Measurements from ENCODE around the gene ARHGAP6. TPM values are rescaled to one million over a fixed set of nuclear protein-coding genes. Genes with fewer than 3 reads are reported as not detected.

Gene ARHGAP6
- polyA plus RNA-seq, 3 donors = 0.31 to 1.1 (median 0.40) TPM

GRCh38 chrX:11416600-11416999 lies 249.1 kb downstream of the ARHGAP6 start:
- Histone ChIP-seq H2AFZ (ENCODE audit: insufficient read depth, low read depth, low read length, poor library complexity, severe bottlenecking) (no peak overlapping the region), H3K4me2 (replicated peaks; ENCODE audit: extremely low read depth, low read length, poor library complexity, severe bottlenecking) (no peak overlapping the region), H4K20me1 (ENCODE audit: insufficient read depth, low read length) (no peaks in the 10 kb centered on the region), H3K27me3 (ENCODE audit: control insufficient read depth in 2 of 2, insufficient read depth in 2 of 2, low read length in 2 of 2) (peaks cover 0 to 2% of the 10 kb centered on the region in 2 donors), H3K4me3 (replicated peaks in 1 of 3; ENCODE audit: low read depth in 2 of 3, low read length in 3 of 3) (no peak overlapping the region), H3K36me3 (replicated peaks in 1 of 2; ENCODE audit: control insufficient read depth in 1 of 2, insufficient read depth in 2 of 2, low read length in 2 of 2) (no peaks in the 10 kb centered on the region), H3K79me2 (ENCODE audit: insufficient read depth, low read length) (no peaks in the 10 kb centered on the region), H3K4me1 (ENCODE audit: control insufficient read depth in 1 of 2, insufficient read depth in 2 of 2, low read length in 2 of 2) (no peaks in the 10 kb centered on the region), H3K9ac (ENCODE audit: insufficient read depth, low read length, poor library complexity, severe bottlenecking) (no peak overlapping the region), H3K27ac (ENCODE audit: low read depth in 1 of 2, low read length in 2 of 2) (no peak overlapping the region), H3K9me3 (replicated peaks in 1 of 2; ENCODE audit: control insufficient read depth in 1 of 2, insufficient read depth in 1 of 2, low read length in 2 of 2) (no peaks in the 10 kb centered on the region)
- H3K36me3 Mint-ChIP-seq = no peaks in the 10 kb centered on the region
- peaks cover 3% of the 10 kb centered on the region for H3K4me1 Mint-ChIP-seq
- H3K27ac Mint-ChIP-seq = no peak overlapping the region
- no peak overlapping the region for H3K4me3 Mint-ChIP-seq
- H3K9me3 Mint-ChIP-seq = peaks cover 0 to 2% (median 0%) of the 10 kb centered on the region in 7 donors
- DNase-seq = no peak
- intact Hi-C loops (cut with micrococcal nuclease) = no loop called here
- 63% methylated on average over 3 of the region's 13 CpGs for WGBS (ENCODE audit: insufficient coverage)
- peaks cover 0 to 6% (median 2%) of the 10 kb centered on the region in 3 donors for H3K27me3 Mint-ChIP-seq (ENCODE audit: low read depth in 3 of 3)
- no peak for TF ChIP-seq CTCF (IDR thresholded peaks at IDR 0.05)

DNA sequence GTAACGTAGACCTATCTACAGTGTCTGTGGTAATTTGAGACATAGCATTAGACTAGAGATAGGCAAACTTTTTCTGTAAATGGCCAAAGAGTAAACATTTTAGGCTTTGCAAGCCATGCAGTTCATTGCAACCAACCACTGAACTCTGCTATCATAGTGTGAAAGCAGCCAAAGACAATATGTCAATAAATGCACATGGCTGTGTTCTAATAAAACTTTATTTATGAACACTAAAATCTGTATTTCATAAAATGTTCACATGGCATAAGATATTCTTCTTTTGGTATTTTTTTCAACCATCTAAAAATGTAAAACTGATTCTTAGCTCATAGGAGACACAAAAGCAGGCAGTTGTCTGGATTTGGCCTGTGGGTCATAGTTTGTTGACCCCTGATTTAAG lies 251.6 kb downstream of the ARHGAP6 start:
- Histone ChIP-seq H3K27ac (ENCODE audit: low read depth in 1 of 2, low read length in 2 of 2) (no peak overlapping the region), H3K9me3 (replicated peaks in 1 of 2; ENCODE audit: control insufficient read depth in 1 of 2, insufficient read depth in 1 of 2, low read length in 2 of 2) (no peaks in the 10 kb centered on the region), H3K27me3 (ENCODE audit: control insufficient read depth in 2 of 2, insufficient read depth in 2 of 2, low read length in 2 of 2) (peaks cover 0 to 2% of the 10 kb centered on the region in 2 donors), H4K20me1 (ENCODE audit: insufficient read depth, low read length) (no peaks in the 10 kb centered on the region), H3K36me3 (replicated peaks in 1 of 2; ENCODE audit: control insufficient read depth in 1 of 2, insufficient read depth in 2 of 2, low read length in 2 of 2) (no peaks in the 10 kb centered on the region), H3K79me2 (ENCODE audit: insufficient read depth, low read length) (no peaks in the 10 kb centered on the region), H3K4me1 (ENCODE audit: control insufficient read depth in 1 of 2, insufficient read depth in 2 of 2, low read length in 2 of 2) (no peaks in the 10 kb centered on the region), H3K4me3 (replicated peaks in 1 of 3; ENCODE audit: low read depth in 2 of 3, low read length in 3 of 3) (no peak overlapping the region), H2AFZ (ENCODE audit: insufficient read depth, low read depth, low read length, poor library complexity, severe bottlenecking) (no peak overlapping the region), H3K4me2 (replicated peaks; ENCODE audit: extremely low read depth, low read length, poor library complexity, severe bottlenecking) (no peak overlapping the region), H3K9ac (ENCODE audit: insufficient read depth, low read length, poor library complexity, severe bottlenecking) (no peak overlapping the region)
- WGBS (ENCODE audit: insufficient coverage) = no CpG with 5 or more reads among the region's 1 CpG
- no peaks in the 10 kb centered on the region for H3K36me3 Mint-ChIP-seq
- H3K4me3 Mint-ChIP-seq = no peak overlapping the region
- peaks cover 0 to 3% (median 2%) of the 10 kb centered on the region in 3 donors for H3K27me3 Mint-ChIP-seq (ENCODE audit: low read depth in 3 of 3)
- peaks cover 0 to 2% (median 0%) of the 10 kb centered on the region in 7 donors for H3K9me3 Mint-ChIP-seq
- no peak for TF ChIP-seq CTCF (IDR thresholded peaks at IDR 0.05)
- intact Hi-C loops (cut with micrococcal nuclease) = no loop called here
- no peak for DNase-seq
- no peak overlapping the region for H3K27ac Mint-ChIP-seq
- H3K4me1 Mint-ChIP-seq = peaks cover 3% of the 10 kb centered on the region
